ENCODE data around the gene FYB2. TPM values are rescaled to one million over a fixed set of nuclear protein-coding genes. Genes with fewer than 3 reads are reported as not detected.
"Not testable (repeated sequence)": the region's sequence is repeated elsewhere in the genome, so short reads cannot be mapped to it uniquely, and the experiment has no call there.

The FYB2 gene
- total RNA-seq, 2 experiments from 2014 or later: not detected

GRCh38 chr1:56780128-56780750 is 39.0 kb downstream of the FYB2 start:
- DNase-seq: no peak
- Mint-ChIP-seq H3K36me3 (no peaks in the 10 kb centered on the region), H3K4me3 (no peak overlapping the region), H3K9me3 (no peaks in the 10 kb centered on the region), H3K27ac (no peak overlapping the region), H3K4me1 (ENCODE audit: low read depth) (peaks cover 1% of the 10 kb centered on the region), H3K27me3 (peaks cover 5% of the 10 kb centered on the region)
- CTCF ChIA-PET: no interaction called here
- intact Hi-C loops (cut with micrococcal nuclease): no loop called here
- POLR2A ChIA-PET: no interaction called here

GRCh38 chr1:56777972-56778371 is 41.2 kb downstream of the FYB2 start:
- H3K4me3 Mint-ChIP-seq: no peak overlapping the region
- no peak overlapping the region for H3K27ac Mint-ChIP-seq
- intact Hi-C loops (cut with micrococcal nuclease): no loop called here
- no peaks in the 10 kb centered on the region for H3K9me3 Mint-ChIP-seq
- ChIA-PET POLR2A (no interaction called here), CTCF (no interaction called here)
- H3K36me3 Mint-ChIP-seq: no peaks in the 10 kb centered on the region
- H3K27me3 Mint-ChIP-seq: no peaks in the 10 kb centered on the region
- H3K4me1 Mint-ChIP-seq (ENCODE audit: low read depth): peaks cover 20% of the 10 kb centered on the region
- no peak for DNase-seq

- H3K9me3 Mint-ChIP-seq; H3K27ac Mint-ChIP-seq; H3K27me3 Mint-ChIP-seq; H3K4me3 Mint-ChIP-seq; intact Hi-C loops (cut with micrococcal nuclease); H3K36me3 Mint-ChIP-seq; POLR2A ChIA-PET; DNase-seq; CTCF ChIA-PET: not testable (repeated sequence)
- peaks cover 20% of the 10 kb centered on the region for H3K4me1 Mint-ChIP-seq (ENCODE audit: low read depth)
Measured at GRCh38 chr1:56774732-56775131, 44.5 kb downstream of the FYB2 start.

- ChIA-PET POLR2A (no interaction called here), CTCF (no interaction called here)
- H3K27me3 Mint-ChIP-seq: no peaks in the 10 kb centered on the region
- H3K4me1 Mint-ChIP-seq (ENCODE audit: low read depth): peaks cover 20% of the 10 kb centered on the region
- intact Hi-C loops (cut with micrococcal nuclease): no loop called here
- no peaks in the 10 kb centered on the region for H3K36me3 Mint-ChIP-seq
- H3K9me3 Mint-ChIP-seq: no peaks in the 10 kb centered on the region
- no peak for DNase-seq
- H3K27ac Mint-ChIP-seq: no peak overlapping the region
- H3K4me3 Mint-ChIP-seq: no peak overlapping the region
Measured at GRCh38 chr1:56774067-56774609, 45.1 kb downstream of the FYB2 start.

- POLR2A ChIA-PET: no interaction called here
- Mint-ChIP-seq H3K27me3 (no peaks in the 10 kb centered on the region), H3K36me3 (no peaks in the 10 kb centered on the region), H3K4me1 (ENCODE audit: low read depth) (peaks cover 20% of the 10 kb centered on the region), H3K27ac (peak overlapping the region; percentile 20), H3K4me3 (no peak overlapping the region), H3K9me3 (no peaks in the 10 kb centered on the region)
- CTCF ChIA-PET: no interaction called here
- DNase-seq: no peak
- intact Hi-C loops (cut with micrococcal nuclease): no loop called here
Measured at GRCh38 chr1:56773341-56774066, 45.7 kb downstream of the FYB2 start.

GRCh38 chr1:56771717-56772116 is 47.5 kb downstream of the FYB2 start:
- Mint-ChIP-seq H3K4me3 (no peak overlapping the region), H3K9me3 (no peaks in the 10 kb centered on the region), H3K27ac (no peak overlapping the region), H3K27me3 (peaks cover 4% of the 10 kb centered on the region), H3K4me1 (ENCODE audit: low read depth) (peaks cover 20% of the 10 kb centered on the region), H3K36me3 (no peaks in the 10 kb centered on the region)
- intact Hi-C loops (cut with micrococcal nuclease): no loop called here
- ChIA-PET POLR2A (no interaction called here), CTCF (no interaction called here)
- no peak for DNase-seq

- H3K36me3 Mint-ChIP-seq: no peaks in the 10 kb centered on the region
- H3K4me1 Mint-ChIP-seq (ENCODE audit: low read depth): no peaks in the 10 kb centered on the region
- H3K27ac Mint-ChIP-seq: no peak overlapping the region
- H3K27me3 Mint-ChIP-seq: peaks cover 9% of the 10 kb centered on the region
- ChIA-PET POLR2A (no interaction called here), CTCF (no interaction called here)
- H3K9me3 Mint-ChIP-seq: no peaks in the 10 kb centered on the region
- H3K4me3 Mint-ChIP-seq: no peak overlapping the region
- DNase-seq: no peak
- intact Hi-C loops (cut with micrococcal nuclease): no loop called here
Measured at GRCh38 chr1:56758794-56759193, 60.4 kb downstream of the FYB2 start.

- POLR2A ChIA-PET: no interaction called here
- no peak overlapping the region for H3K27ac Mint-ChIP-seq
- no peaks in the 10 kb centered on the region for H3K9me3 Mint-ChIP-seq
- no peak for DNase-seq
- no peaks in the 10 kb centered on the region for H3K4me1 Mint-ChIP-seq (ENCODE audit: low read depth)
- H3K27me3 Mint-ChIP-seq: peaks cover 9% of the 10 kb centered on the region
- CTCF ChIA-PET: no interaction called here
- intact Hi-C loops (cut with micrococcal nuclease): no loop called here
- no peak overlapping the region for H3K4me3 Mint-ChIP-seq
- H3K36me3 Mint-ChIP-seq: no peaks in the 10 kb centered on the region
Measured at GRCh38 chr1:56758135-56758534, 61.1 kb downstream of the FYB2 start.

GRCh38 chr1:56755911-56756310 is 63.3 kb downstream of the FYB2 start:
- Mint-ChIP-seq H3K36me3 (no peaks in the 10 kb centered on the region), H3K27me3 (peaks cover 16% of the 10 kb centered on the region), H3K27ac (no peak overlapping the region), H3K4me3 (no peak overlapping the region), H3K9me3 (no peaks in the 10 kb centered on the region), H3K4me1 (ENCODE audit: low read depth) (no peaks in the 10 kb centered on the region)
- intact Hi-C loops (cut with micrococcal nuclease): no loop called here
- ChIA-PET POLR2A (no interaction called here), CTCF (no interaction called here)
- no peak for DNase-seq

- no peaks in the 10 kb centered on the region for H3K9me3 Mint-ChIP-seq
- H3K27ac Mint-ChIP-seq: no peak overlapping the region
- H3K27me3 Mint-ChIP-seq: peaks cover 16% of the 10 kb centered on the region
- H3K36me3 Mint-ChIP-seq: no peaks in the 10 kb centered on the region
- intact Hi-C loops (cut with micrococcal nuclease): no loop called here
- ChIA-PET CTCF (interaction anchor here (1.3 kb wide), 1 partner anchor 45 kb away, joined by 3 read pairs; no protein-coding TSS in a partner anchor), POLR2A (no interaction called here)
- no peaks in the 10 kb centered on the region for H3K4me1 Mint-ChIP-seq (ENCODE audit: low read depth)
- DNase-seq: no peak
- H3K4me3 Mint-ChIP-seq: no peak overlapping the region
Measured at GRCh38 chr1:56754708-56755479, 64.3 kb downstream of the FYB2 start.

GRCh38 chr1:56745231-56745630 is 74.0 kb downstream of the FYB2 start:
- H3K27me3 Mint-ChIP-seq: no peaks in the 10 kb centered on the region
- intact Hi-C loops (cut with micrococcal nuclease): no loop called here
- H3K4me1 Mint-ChIP-seq (ENCODE audit: low read depth): no peaks in the 10 kb centered on the region
- ChIA-PET CTCF (no interaction called here), POLR2A (no interaction called here)
- H3K4me3 Mint-ChIP-seq: no peak overlapping the region
- DNase-seq: no peak
- H3K9me3 Mint-ChIP-seq: no peaks in the 10 kb centered on the region
- no peaks in the 10 kb centered on the region for H3K36me3 Mint-ChIP-seq
- H3K27ac Mint-ChIP-seq: no peak overlapping the region

GRCh38 chr1:56728964-56729363 is 90.2 kb downstream of the FYB2 start:
- ChIA-PET CTCF (no interaction called here), POLR2A (no interaction called here)
- H3K9me3 Mint-ChIP-seq: no peaks in the 10 kb centered on the region
- peaks cover 10% of the 10 kb centered on the region for H3K27me3 Mint-ChIP-seq
- intact Hi-C loops (cut with micrococcal nuclease): no loop called here
- no peaks in the 10 kb centered on the region for H3K36me3 Mint-ChIP-seq
- H3K4me1 Mint-ChIP-seq (ENCODE audit: low read depth): no peaks in the 10 kb centered on the region
- DNase-seq: no peak
- no peak overlapping the region for H3K27ac Mint-ChIP-seq
- no peak overlapping the region for H3K4me3 Mint-ChIP-seq
